GM23248 (cell line): ENCODE data around the gene TCF7.

Source experiments
- EZH2 ChIP-seq: fragments of 200-600 bp; sonication (generic); IDR thresholded peaks from 2 replicates; pipeline ENCODE4 v1.6.1; 2018; ENCODE audit warnings: antibody characterized with exemption, mild to moderate bottlenecking; ENCODE audit not compliant: insufficient read depth, poor library complexity, severe bottlenecking
- EZH2phosphoT487 ChIP-seq: fragments of 200-600 bp; sonication (generic); IDR thresholded peaks from 2 replicates; pipeline ENCODE4 v1.6.1; 2018; ENCODE audit warnings: antibody characterized with exemption, moderate library complexity, mild to moderate bottlenecking, low read depth; ENCODE audit not compliant: insufficient read depth

GRCh38 chr5:134069553-134069952 is 44.9 kb upstream of the TCF7 start:
- TF ChIP-seq EZH2phosphoT487 (no peak), EZH2 (no peak)
